CD4-positive, alpha-beta T cell treated with Interferon gamma for 1 hour (primary cell): ENCODE measurements around the gene LSAMP.

Experiments
- DNase-seq: peaks from one replicate; pipeline ENCODE4 v3.0.0-alpha.2; 2020

LSAMP gene

DNA sequence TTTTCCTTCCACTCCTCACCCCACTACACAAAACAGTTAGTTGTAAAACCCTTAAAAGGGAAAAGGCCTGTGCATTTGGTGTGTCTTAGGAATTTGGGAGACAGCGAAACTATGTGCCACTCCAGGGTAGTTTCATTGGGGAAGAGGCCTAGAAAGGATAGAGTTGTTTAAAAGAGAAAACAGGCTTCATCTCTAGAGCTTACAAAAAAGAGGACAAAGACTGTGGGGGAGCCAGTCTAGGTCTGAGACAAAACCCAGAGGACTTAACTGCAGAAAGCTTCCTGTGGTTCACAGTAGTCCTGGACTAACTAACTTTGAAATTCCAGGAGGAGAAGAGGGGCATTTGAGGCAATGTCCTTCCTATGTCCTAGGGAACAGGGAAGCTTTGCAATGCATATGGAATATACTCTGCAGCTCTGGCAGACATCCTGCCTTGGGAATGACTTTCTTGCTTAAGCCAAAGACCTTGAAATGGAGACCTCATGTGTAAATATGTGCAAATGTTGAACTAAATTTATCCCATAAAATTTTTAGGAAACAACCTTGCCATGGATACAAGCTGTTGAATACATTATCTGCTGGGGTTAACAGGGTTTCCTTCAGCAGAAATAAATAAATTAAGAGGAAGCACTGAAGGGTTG lies 159.4 kb downstream of the LSAMP start:
- DNase-seq: no peak

DNA sequence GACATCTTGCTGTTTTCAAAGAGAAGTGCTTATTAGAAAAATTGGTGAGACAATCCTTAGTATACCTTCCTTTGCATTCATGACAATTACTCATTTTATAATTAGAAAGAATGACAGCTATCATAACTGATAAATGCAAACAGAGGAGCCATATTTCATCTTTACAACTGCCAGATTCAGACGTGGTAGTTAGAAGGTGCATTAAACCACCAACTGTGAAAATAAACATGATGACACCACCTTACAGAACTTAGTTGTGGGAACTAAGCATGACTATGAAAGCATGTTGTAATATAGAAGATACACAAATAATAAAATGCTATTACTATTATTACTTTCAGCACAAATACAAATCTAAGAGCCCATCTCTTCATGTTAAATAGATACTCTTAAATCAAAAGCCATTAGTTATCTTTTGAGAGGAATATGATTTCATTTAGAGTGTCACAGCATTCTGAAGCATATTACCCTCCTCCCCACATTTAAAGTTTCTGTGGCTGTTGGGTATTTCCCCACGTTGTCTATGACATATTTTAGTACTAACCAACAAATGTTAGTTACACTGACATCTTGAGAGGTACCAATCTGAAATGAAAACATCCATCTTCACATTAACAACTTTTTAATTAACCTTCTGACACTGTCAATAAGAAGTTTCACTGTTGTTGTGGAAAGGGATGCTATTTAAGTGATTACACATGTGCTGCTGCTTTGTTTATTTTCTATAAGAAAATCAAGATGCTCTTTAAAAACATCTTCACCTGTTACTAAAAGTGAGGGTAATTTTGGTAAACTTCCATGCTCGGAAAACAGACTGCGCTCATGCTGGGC lies 163.8 kb downstream of the LSAMP start:
- DNase-seq: no peak

DNA sequence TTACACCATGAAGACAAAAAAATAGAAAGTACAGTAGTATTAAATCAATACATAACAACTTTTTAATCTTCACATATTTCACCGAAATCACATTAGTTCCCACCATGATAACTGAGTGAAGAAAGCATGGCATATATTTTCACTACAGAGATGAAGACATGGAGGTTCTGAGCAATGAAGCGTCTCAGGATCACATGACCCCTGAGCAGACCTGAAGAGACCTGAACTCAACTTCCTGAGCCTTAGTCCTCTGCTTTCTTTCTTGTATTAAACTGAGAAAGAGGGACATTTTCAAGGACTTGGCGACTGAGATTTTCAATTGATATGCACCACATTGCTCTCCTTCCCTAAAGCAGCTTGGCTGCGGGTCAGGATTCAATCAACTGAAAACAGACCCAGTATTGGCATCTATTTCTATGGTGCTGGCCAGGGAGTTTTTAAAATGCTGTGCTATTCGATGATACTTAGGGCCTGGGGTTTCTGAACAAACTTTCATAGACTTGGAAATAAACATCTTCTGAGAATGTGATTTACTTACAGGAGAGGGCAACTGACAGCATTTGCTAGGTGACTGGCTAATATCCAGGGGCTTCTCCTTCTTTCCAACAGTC lies 165.1 kb downstream of the LSAMP start:
- no peak for DNase-seq

DNA sequence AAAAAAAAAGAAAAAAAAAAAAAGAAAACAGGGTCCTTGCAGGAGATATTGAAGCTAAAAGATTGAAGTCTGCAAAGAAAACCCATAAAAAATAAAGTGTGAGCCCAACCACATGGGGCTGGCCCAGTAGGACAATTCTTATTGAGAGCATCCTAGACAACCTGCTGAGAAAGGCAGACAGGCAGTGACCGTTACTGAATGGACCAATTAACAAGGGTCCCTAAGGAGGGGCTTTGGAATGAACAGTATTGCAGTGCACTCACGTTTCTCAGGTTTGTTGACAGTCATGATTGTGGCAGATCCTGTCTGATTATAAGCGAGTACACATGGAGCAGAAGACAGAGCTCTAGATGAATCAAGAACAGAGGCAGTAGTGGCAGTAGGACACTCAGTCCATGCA lies 168.6 kb downstream of the LSAMP start:
- DNase-seq: no peak

GRCh38 chr3:116270056-116270455 lies 175.2 kb downstream of the LSAMP start:
- DNase-seq: no peak

- DNase-seq: no peak
Observed at GRCh38 chr3:116267116-116267515, 178.2 kb downstream of the LSAMP start.

DNA sequence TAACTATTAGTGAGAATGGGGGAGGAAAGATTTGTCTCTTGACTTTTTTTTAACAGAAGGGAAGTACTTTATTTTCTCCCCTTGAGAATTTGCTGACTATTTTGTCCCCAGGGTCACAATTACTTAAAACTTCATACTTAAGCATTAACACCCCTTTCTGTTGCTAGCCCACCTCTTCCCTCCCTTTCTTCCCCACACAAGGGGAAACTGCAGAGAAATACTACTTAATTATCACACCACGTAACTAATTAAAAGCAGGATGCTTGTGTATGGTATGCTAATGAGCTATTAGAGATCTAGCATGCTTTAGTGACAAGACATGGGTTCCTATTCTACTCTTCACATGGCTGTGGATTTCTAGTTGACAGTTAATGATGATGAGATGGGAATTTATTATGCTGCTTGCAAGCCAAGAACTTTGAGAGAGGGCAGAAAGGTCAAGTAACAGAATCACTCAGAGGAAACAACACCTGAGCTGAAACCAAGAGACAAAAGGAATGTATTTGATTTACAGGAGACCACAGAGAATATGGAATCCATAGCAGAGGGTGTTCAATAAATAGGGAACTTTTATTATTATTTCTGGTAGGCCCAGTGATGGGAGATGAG lies 179.2 kb downstream of the LSAMP start:
- no peak for DNase-seq

- no peak for DNase-seq
Observed at GRCh38 chr3:116265320-116265695, 180.0 kb downstream of the LSAMP start.

- no peak for DNase-seq
Observed at GRCh38 chr3:116264546-116265319, 180.6 kb downstream of the LSAMP start.

DNA sequence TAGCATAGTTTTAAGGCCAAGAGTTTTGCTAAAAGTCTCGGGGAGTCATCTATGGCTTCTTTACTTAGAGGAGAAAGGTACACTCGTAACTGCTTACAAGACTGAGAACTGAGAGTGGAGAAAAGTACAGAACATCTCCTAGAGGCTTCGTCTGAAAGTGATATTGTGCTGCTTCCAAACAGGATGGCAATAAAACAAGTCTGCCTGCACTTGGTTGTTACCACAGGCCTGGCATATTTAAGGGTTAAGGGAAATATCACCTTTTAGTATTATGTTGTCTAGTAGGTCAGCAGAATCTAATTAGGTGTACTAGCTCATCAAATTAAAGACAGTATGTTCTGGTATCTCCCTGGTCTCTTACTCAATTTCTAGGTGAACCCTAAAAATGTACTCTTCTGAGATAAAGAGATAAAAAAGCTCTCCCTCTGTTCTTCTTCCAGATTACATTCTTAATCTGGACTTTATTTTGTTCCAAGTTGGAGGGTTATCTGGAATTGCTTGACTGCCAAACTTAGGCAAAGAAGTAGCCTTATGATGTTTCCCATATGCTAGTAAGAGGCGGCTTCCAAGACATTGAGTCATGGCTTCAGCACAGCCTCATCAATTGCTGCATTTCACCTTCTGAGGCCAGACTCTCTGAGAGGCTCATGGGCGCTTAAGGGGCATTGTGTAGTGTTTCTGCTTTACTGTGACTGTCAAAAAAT lies 181.3 kb downstream of the LSAMP start:
- DNase-seq: no peak

DNA sequence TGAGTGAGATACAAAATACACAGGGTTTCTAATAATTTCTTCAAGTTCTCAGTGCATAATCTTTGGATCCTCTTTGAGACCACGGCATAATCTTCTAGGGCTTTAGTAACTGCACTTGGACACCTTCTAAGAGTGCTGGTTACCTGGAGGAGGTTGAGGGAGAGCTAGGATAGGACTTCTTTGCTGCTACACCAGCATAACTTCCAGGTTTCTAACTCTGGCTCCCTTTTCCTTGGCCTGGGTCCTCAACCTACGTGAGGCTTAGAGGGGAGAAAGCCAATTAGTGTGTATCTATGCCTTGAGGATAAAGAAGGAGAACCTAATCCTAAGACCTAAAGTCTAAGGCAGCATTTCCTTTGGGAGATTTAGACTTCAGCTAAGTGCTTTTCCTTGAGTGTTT lies 184.8 kb downstream of the LSAMP start:
- no peak for DNase-seq

DNA sequence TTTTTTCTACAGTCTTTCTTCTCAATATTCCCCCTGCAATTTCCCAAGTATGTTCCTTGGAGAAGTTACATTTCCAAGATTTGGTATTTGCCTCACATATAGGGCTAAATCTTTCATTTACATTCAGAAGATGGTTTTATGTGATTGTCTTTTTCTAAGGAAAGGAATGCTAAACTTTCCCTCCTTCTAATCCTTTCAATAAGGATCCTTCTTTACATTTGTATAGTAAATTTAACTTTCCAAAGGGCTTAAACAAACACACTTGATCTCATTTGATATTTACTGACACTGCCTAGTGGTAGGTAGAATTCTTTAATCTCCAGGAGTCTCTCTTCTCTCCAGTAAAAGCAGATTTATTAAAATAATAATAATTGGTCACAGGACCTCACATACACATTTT lies 185.3 kb downstream of the LSAMP start:
- DNase-seq: no peak

GRCh38 chr3:116256843-116257485 lies 188.3 kb downstream of the LSAMP start:
- no peak for DNase-seq

GRCh38 chr3:116254541-116254940 lies 190.7 kb downstream of the LSAMP start:
- DNase-seq: no peak

DNA sequence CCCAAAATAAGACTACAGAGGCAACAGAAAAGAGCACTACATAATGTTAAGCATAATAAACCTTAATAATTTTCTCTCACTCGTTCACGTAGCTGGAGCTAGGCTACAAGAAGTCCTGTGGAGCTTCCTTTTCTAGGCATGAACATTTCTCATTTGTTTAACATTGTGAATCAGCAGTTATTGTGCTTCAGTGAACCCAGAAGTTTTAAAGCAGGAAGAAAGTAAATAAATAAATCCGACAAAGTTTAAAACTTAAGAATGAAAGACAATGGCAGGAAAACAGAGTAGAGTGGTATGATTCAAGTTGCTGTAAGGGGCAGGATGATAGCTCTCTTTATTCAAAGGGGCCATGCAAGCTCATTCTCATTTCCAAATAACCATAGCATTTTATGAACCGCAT lies 191.8 kb downstream of the LSAMP start:
- no peak for DNase-seq

DNA sequence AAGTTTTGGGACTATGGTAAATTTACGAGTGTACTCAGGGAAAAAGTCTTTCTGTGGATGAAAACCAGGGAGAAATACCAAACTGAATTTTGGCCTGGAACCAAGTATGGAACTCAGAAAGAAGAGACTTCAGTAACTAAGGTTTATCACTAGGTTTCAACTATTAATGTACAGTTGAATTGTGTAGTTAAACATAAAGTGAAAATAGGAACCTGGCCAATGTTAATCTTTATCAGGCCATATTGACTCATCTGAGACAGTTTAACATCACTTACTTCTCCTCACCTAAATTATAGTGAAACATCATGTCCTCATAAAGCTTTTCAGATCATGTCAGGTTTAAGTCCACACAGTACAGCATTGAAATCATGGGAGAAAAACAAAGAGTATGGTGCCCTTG lies 197.7 kb downstream of the LSAMP start:
- no peak for DNase-seq

DNA sequence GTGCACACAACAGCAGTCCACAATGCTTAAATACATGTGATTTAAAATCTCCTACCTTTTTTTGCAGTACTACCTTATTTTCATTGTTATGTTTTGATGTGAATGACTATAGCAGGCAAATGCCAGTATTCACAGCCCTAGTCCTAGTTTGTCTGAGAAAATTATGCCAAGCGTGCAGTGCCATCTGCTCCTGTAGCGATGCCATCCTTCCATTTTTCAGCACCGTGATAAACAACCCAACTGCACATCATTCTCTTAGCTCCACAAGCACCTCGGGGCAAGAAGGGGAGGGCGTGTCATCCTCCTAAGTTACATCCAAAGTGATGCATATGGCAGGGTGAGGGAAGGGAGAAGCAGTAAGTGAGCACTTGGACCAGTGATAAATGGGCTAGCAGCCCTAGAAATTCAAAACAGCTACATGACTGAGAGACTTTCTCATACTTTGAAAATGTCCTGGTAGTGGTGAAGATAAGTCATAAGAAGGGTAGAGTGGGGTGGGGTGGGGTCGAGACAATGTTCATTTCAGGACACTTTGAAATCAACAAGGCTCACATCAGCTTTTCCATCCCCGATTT lies 198.8 kb downstream of the LSAMP start:
- DNase-seq: no peak

- DNase-seq: no peak
Observed at GRCh38 chr3:116242825-116243224, 202.5 kb downstream of the LSAMP start.

DNA sequence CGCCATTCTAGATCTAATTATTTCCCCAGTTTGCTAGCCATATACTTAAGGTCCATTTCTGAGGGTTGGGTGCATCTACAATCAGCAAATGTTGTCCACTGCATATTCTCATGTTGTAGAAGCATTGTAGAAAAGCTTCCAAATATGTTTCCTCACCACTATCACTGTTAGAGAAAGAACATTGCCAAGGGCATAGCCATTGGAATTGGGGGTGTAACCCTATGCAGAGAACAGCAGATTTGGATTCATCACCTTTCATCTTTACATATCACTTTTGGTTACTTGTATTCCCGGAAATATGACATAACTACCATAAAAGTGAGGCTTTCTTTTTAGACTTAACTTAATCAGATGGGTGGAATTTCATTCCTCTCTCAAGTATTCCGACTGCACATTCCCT lies 203.6 kb downstream of the LSAMP start:
- no peak for DNase-seq

DNA sequence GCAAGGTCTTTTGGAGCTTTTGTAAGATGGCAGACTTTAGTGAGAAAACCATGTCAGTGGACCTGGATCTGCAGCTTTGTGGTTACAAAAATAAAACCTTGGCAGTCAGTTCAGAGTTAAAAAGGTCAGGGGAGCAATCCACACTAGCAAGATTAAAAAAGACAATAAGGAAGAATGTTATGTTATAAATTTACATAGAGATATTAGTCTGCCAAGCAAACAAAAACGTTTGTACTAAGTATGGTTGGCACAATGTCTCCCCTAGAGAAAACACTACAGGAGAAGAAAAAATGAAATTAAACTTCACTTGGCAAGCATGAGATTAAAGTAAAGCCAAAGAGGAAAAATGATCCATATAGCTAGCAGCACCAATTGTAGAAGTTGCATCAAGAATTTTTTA lies 205.0 kb downstream of the LSAMP start:
- DNase-seq: no peak

GRCh38 chr3:116238846-116239565 lies 206.3 kb downstream of the LSAMP start:
- DNase-seq: no peak
